SK-MEL-5 (cell line): Measurements from ENCODE around the gene FASTKD1. TPM values are rescaled to one million over a fixed set of nuclear protein-coding genes. Genes with fewer than 3 reads are reported as not detected.
"Not testable (repeated sequence)": the region's sequence is repeated elsewhere in the genome, so short reads cannot be mapped to it uniquely, and the experiment has no call there.

Experiments used
- DNase-seq: peaks from one replicate; pipeline ENCODE4 v3.0.0-alpha.2; 2016; ENCODE audit warnings: low read depth, low spot score
- in situ Hi-C: cut with HindIII; loops from 2 replicates; pipeline ENCODE4 v1.10.0; 2016; ENCODE audit warnings: low sequenced_read_pairs, high pct_unique_total_duplicates, low pct_unique_long_range_greater_than_20kb
- total RNA-seq: library from RNA; depleted of rRNA; stranded (reverse); fragments of >200 nt; shearing (Covaris generic); gene quantifications from 2 replicates; pipeline ENCODE4 v1.2.3, GENCODE V29; 2014

Gene FASTKD1
- total RNA-seq, 1 experiment from 2014 or later, result 55.7 TPM

DNA sequence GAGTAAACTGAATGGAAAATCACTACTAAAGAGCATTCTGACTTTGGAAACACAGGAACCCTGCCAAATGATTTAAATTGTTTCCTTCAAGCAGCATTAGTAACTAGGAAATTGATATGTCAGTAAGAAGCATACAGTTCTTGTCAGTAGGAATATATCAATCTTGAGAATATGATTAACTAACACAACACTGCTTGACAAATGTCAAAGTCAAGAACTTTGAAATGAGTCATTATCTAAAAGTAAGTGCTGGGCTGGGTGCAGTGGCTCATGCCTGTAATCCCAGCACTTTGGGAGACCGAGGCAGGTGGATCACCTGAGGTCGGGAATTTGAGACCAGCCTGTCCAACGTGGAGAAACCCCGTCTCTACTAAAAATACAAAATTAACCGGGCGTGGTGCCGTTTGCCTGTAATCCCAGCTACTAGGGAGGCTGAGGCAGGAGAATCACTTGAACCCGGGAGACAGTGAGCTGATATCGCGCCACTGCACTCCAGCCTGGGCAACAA lies 57.1 kb downstream of the FASTKD1 start:
- DNase-seq, in situ Hi-C loops: not testable (repeated sequence)

- DNase-seq, in situ Hi-C loops: not testable (repeated sequence)
Measured at GRCh38 chr2:169514758-169515157, 58.9 kb downstream of the FASTKD1 start.

- DNase-seq, result no peak
- in situ Hi-C loops, result no loop called here
Measured at GRCh38 chr2:169513926-169514325, 59.7 kb downstream of the FASTKD1 start.

DNA sequence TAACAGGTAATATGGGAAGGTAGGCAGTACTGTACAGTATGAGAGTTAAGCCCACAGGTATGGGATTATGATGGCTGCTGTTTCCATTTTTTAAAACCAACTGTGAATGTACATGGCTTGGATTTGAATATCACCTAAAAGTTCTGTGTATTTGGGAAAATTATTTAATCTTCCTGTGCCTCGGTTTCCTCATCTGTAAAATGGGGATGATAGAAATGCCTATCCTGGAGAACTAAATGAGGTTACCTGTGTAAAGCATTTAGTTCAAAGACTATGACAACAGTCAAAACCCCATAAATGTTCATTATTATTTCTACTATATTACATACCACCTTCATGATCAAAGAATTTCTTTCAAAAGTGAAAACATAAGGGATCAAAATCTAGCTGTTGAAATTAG lies 60.6 kb downstream of the FASTKD1 start:
- in situ Hi-C loops, result no loop called here

GRCh38 chr2:169512525-169512924 lies 61.1 kb downstream of the FASTKD1 start:
- in situ Hi-C loops, result no loop called here
- no peak for DNase-seq

More for the DNA sequence above, 60.6 kb downstream of the FASTKD1 start:
- DNase-seq, result no peak

GRCh38 chr2:169511818-169512217 lies 61.8 kb downstream of the FASTKD1 start:
- in situ Hi-C loops, result no loop called here
- no peak for DNase-seq

DNA sequence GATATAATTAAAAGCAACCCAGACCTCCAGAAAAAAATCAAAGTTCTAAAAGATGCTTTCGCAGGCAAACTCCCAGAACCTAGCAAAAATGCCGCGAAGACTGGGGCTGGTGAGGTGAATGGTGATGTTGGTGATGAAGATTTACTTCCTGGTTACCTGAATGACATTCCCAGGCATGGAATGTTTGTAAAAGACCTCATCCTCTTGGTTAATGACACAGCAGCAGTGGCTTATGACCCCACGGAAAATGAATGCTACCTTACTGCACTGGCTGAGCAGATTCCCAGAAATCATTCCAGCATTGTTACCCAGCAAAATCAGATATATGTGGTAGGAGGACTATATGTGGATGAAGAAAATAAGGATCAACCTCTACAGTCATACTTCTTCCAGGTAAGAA lies 63.2 kb downstream of the FASTKD1 start:
- DNase-seq, result no peak
- in situ Hi-C loops, result no loop called here

DNA sequence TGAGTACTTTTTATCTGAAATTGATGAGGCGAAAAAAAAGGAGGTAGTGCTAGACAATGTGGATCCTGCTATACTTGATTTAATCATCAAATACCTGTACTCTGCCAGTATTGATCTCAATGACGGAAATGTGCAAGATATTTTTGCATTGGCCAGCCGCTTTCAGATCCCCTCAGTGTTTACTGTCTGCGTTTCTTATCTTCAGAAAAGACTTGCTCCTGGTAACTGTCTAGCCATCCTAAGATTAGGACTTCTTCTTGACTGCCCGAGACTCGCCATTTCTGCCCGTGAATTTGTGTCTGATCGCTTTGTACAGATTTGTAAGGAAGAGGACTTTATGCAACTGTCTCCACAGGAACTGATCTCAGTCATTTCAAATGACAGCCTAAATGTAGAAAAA lies 63.7 kb downstream of the FASTKD1 start:
- DNase-seq, result no peak

GRCh38 chr2:169509298-169509885 lies 64.3 kb downstream of the FASTKD1 start, which contains the start of gene KLHL41:
KLHL41 (plus strand) TSS chr2:169509702; CDS start chr2:169509779, 77 bp downstream.
- DNase-seq, result no peak
- in situ Hi-C loops, result no loop called here

More for the DNA sequence above, 63.7 kb downstream of the FASTKD1 start:
- in situ Hi-C loops, result no loop called here

- in situ Hi-C loops, result no loop called here
Measured at GRCh38 chr2:169507698-169508097, 66.0 kb downstream of the FASTKD1 start.

DNA sequence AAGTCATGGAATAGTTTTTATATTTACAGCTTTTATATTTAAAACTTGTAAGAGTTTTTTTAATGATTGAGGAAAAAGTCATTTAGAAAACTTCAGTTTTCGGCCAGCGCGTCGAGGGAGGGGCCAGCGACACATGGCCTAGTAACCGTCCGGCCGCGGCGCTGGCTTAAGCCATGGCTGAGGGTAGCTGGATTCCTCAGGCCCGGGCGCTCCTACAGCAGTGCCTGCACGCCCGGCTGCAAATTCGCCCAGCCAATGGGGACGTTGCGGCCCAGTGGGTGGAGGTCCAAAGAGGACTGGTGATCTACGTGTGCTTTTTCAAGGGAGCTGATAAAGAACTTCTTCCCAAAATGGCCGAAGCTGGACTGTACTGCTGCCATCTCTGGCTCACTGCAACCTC lies 69.0 kb downstream of the FASTKD1 start:
- in situ Hi-C loops, result no loop called here
- DNase-seq, result no peak

More at GRCh38 chr2:169507698-169508097, 66.0 kb downstream of the FASTKD1 start:
- peak; percentile 60 for DNase-seq

GRCh38 chr2:169495310-169495928 lies 78.2 kb downstream of the FASTKD1 start:
- in situ Hi-C loops, result no loop called here
- DNase-seq, result no peak

DNA sequence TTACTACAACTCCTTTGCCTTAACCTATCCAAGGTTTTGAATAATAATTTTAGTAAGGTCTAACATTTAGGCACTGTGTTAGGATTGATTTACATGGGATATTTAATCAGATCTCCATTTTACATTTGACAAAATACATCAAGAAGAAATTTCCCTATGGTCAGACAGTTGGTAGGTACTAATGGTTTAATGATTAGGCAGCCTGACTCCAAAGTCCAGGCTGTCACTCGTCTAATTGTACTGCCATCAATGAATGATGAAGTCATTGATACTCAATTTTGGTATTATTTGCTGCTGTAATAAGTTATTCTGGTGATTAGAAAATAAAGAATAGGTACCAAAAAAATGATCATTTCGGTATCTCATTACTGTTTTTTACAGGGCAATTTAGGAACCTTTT lies 80.3 kb downstream of the FASTKD1 start:
- in situ Hi-C loops, result no loop called here

DNA sequence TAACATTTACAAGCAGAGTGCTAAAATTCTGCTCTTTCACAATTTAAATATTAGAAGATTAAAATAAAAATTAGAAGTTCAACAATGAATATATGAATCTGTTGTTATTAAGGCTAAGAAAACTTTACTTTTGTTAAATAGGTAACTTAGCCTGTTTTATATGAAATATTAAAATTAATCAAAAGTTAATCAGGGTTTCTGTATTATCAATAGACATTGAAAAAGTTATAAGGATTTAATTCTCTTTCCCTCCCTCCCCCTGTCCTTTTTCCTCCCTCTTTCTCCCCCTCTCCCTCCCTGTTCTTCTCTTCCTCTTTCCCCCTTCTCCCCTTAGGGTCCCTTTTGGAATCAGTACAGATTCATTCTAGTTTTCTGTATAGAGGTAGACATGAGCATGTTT lies 82.3 kb downstream of the FASTKD1 start:
- in situ Hi-C loops, result no loop called here
- no peak for DNase-seq

More for the DNA sequence above, 80.3 kb downstream of the FASTKD1 start:
- DNase-seq, result no peak

GRCh38 chr2:169490834-169491233 lies 82.8 kb downstream of the FASTKD1 start:
- DNase-seq, result no peak
- in situ Hi-C loops, result no loop called here

DNA sequence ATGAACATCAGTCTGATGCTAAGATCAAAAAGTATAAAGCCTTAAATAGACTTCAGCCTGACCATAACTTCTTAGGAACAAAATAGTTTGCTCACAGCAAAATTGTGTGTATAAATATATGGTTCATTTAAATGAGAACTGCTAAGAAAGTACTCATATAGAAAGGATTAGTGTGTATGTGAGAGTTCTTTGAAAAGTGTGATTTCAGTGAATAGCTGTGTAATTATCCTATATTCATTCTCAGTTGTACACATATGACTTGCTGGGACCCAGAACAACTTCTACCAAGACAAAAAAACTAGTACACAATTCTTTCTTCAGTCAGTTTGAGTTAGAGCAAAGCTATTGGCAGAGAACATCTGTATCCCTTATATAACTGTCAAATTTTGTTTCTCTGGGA lies 87.2 kb downstream of the FASTKD1 start:
- in situ Hi-C loops, result no loop called here
- DNase-seq, result no peak

- in situ Hi-C loops, result no loop called here
- no peak for DNase-seq
Measured at GRCh38 chr2:169485650-169486138, 88.0 kb downstream of the FASTKD1 start.

GRCh38 chr2:169480079-169480465 lies 93.6 kb downstream of the FASTKD1 start:
- in situ Hi-C loops, result no loop called here

More at GRCh38 chr2:169480079-169480465, 93.6 kb downstream of the FASTKD1 start:
- DNase-seq, result no peak
